HL-60 (cell line): ENCODE results near the gene MYOM3.
"Not testable (repeated sequence)": the region's sequence is repeated elsewhere in the genome, so short reads cannot be mapped to it uniquely, and the experiment has no call there.

ENCODE experiments used
- DNase-seq, 2 experiments: peaks; one replicate each; pipeline ENCODE4 v3.0.0-alpha.2; 2010 to 2020; ENCODE audit warnings: low read depth in 1 of 2, low spot score in 1 of 2
- H3K27ac ChIP-seq: fragments of 250-450 bp; sonication (Bioruptor Pico); replicated peaks from 2 replicates; pipeline ENCODE4 v1.5.1; 2020; ENCODE audit warnings: mild to moderate bottlenecking, moderate library complexity
- H3K27me3 ChIP-seq: fragments of 250-450 bp; sonication (Bioruptor Pico); 2 replicates; pipeline ENCODE4 v1.5.1; 2021; ENCODE audit warnings: mild to moderate bottlenecking, moderate library complexity; ENCODE audit not compliant: insufficient read depth, poor library complexity, severe bottlenecking
- H3K4me3 ChIP-seq: replicated peaks from 2 replicates; pipeline ENCODE4 v1.5.1; 2011; ENCODE audit warnings: mild to moderate bottlenecking, control low read depth, low read length; ENCODE audit not compliant: insufficient read depth
- CTCF ChIP-seq: IDR thresholded peaks from one replicate; pipeline ENCODE4 v1.5.1; 2011; ENCODE audit warnings: low read length, control low read depth, inconsistent platforms; ENCODE audit not compliant: insufficient read depth
- GABPA ChIP-seq: IDR thresholded peaks from 2 replicates; pipeline ENCODE4 v1.6.1; 2012; ENCODE audit warnings: low read depth
- POLR2AphosphoS5 ChIP-seq: IDR thresholded peaks from 2 replicates; pipeline ENCODE4 v1.6.1; 2012; ENCODE audit warnings: low read depth
- REST ChIP-seq: IDR thresholded peaks from 2 replicates; pipeline ENCODE4 v1.6.1; 2012; ENCODE audit warnings: low read depth; ENCODE audit not compliant: insufficient replicate concordance
- SPI1 ChIP-seq: IDR thresholded peaks from 2 replicates; pipeline ENCODE4 v1.6.1; 2012; ENCODE audit warnings: low read depth, mild to moderate bottlenecking, borderline replicate concordance

Gene MYOM3

DNA sequence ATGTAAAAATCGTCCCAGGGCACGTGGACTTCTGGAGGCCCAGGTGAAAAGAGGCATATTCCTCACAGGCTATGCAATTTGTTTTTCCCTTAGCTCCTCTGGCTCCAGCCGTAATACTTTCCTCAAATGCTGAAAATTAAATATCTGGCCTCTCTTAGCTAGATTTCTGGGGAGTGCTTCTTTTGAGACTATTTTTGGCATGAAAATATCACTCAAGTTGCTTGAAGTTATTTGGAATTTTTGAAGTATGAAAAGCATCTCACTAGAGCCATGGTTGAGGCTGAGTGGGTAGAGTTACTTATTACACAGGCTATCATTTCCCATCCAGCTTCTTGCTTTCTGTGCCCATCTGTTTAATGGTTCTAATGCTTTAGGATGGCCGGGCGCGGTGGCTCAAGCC is 59.7 kb downstream of the MYOM3 start:
- no peak overlapping the region for H3K4me3 ChIP-seq
- TF ChIP-seq REST (no peak), POLR2AphosphoS5 (no peak), CTCF (no peak), GABPA (no peak), SPI1 (no peak)
- H3K27me3 ChIP-seq, result no peaks in the 10 kb centered on the region
- no peak overlapping the region for H3K27ac ChIP-seq
- DNase-seq, result no peak

- TF ChIP-seq REST (no peak), CTCF (no peak), GABPA (no peak), SPI1 (peak; percentile 44; the same call in 1 of the 2 replicates)
- no peak overlapping the region for H3K27ac ChIP-seq
- H3K27me3 ChIP-seq, result no peaks in the 10 kb centered on the region
- DNase-seq, result peak; percentile 44 to 46
- no peak overlapping the region for H3K4me3 ChIP-seq
Observed at GRCh38 chr1:24051206-24051945, 60.6 kb downstream of the MYOM3 start.

DNA sequence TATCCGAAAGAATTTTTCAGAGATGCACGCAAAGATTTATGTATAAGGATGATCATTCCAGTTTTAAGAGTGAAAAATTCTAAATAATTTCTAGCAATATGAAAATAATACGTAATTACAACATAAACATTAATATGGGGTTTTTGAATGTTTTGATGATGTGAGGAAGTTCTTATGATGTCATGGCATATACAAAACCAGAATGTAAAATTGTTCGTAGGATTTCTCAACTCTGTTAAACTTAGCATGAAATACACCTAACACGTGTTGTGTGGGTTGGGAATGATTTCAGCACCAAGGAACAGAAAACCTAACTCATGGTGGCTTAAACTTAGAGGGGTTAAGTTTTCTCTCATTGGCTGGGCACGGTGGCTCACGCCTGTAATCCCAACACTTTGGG is 62.2 kb downstream of the MYOM3 start:
- no peaks in the 10 kb centered on the region for H3K27me3 ChIP-seq
- no peak for DNase-seq
- no peak overlapping the region for H3K4me3 ChIP-seq
- TF ChIP-seq CTCF (no peak), SPI1 (no peak), REST (no peak), GABPA (no peak)
- H3K27ac ChIP-seq, result no peak overlapping the region

GRCh38 chr1:24048894-24049293 is 63.0 kb downstream of the MYOM3 start:
- not testable (repeated sequence) for DNase-seq, H3K4me3 ChIP-seq, H3K27ac ChIP-seq, H3K27me3 ChIP-seq
